NCI-H2081 treated with DMSO at 0.1 percent for 48 hours (cell line): ENCODE results near the gene COX10.

Source experiments
- DNase-seq: peaks from one replicate; lab custom pipeline; 2025; lab: John Stamatoyannopoulos, UW

COX10 gene

DNA sequence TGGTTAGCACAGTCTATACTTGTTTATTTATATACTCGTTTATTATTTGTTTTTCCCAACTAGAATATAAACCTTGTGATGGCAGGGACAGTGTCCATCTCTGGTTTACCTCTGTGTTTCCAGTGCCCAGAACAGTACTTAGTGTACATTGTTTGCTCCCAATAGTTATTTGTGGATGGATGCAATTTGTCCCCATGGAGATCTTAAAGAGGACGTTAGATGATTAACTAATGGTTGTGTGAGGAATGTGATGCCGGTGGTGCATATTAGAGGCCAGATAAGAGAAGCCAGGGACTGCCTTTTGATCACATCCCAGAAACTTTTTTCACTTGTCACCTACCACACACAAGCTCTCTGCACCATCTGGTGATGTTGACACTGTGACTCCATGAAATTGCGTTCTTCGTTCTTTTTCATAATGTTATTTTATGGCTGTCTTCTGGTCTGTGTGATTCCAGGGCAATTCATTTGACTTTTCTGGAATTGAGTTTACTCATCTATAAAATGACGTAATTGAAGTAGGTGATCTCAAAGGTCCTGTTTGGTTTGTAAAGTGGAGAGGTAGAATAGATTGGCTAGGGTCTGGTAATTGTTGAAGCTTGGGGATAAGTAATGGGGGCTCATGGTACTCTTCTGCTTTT is 1.2 kb downstream of the COX10 start:
- DNase-seq, result no peak

DNA sequence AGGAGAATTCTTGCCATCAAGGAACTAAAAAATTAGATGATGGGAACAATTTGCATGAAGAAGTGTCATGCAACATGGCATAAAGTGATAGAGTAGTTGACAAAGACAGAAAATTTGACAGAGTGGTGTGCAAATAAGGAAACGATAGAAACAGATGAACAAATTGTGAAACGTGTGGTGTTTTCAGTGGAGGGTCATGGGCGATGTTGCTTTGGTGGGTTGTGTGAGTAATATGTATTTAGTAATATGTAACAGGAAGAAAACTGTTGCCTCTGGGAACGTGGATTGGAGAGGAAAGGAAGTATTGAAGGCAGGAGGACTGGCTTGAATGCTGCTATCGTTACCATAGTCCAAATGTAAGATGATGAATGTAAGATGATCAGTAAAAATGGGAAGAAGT is 3.6 kb downstream of the COX10 start:
- DNase-seq, result no peak

DNA sequence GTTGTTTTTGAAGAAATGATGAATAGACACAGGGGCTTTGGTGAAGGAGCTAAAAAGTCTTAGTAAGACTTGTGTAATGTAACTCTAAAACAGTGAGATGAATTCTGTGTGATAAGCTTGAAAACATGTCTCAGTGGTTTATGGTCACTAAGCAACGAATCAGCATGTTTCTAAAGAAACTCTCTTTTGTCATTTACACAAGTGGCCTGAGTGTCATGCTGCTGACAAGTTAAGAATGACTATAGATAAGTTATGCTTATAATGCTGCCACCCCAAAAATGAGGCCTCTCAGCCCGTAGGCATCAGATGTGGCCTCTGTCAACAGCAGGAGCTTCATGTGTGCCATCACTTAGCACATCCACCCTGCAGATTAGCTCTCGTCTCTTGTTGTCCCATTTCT is 8.7 kb downstream of the COX10 start:
- DNase-seq, result no peak

DNA sequence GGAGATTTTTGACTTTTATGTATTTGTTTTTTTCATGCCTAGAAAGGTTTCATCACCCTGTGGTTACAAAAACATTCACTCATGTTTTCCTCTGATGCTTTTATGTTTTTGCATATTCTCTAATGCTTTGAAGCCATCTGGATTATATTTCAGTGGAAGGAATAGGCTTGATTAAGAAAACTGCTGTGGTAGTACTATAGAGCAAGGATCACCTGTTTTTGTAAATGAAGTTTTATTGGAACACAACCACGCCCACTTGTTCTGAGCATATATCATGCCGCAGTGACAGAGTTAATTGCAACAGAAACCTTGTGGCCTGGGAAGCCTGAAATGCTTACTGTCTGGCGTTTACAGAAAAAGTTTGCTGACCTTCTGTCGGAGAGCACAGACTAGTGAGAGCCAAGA is 11.5 kb downstream of the COX10 start:
- no peak for DNase-seq

DNA sequence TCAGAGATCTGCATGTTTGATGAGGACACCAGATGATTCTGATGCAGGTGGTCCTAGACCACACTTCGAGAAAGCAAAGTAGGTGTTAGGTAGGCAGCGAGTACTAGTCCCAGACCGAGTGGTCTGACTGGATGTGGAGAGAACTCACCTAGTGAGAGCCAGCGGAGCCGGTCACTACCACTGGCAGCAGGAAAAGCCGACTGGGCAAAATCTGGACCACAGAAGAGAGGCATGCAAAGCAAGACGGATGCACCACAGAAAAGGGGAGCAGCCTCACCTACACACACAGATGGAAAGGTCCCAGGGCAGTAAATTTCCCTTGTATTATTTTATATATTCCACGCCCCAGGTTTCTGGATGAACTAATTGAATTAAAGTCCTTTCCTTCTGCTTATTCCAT is 13.5 kb downstream of the COX10 start:
- DNase-seq, result no peak

DNA sequence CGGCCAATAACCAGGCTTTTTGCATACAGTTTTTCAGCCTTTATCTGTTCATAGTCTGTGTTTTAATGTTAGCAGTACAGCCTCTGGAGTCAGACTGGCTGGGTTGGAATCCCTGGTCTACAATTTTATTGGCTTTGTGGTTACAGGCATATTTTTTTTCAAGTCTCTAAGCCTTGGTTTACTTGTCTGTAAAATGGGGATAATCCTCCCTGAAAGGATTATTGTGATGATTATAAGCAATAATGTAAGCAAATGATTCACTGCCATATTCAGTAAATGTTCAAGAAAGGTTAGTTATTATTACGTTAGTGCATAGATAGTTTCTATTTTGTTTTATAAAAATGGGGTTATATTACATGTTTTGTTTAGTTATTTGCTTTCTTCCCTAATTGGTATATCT is 15.7 kb downstream of the COX10 start:
- DNase-seq, result no peak

DNA sequence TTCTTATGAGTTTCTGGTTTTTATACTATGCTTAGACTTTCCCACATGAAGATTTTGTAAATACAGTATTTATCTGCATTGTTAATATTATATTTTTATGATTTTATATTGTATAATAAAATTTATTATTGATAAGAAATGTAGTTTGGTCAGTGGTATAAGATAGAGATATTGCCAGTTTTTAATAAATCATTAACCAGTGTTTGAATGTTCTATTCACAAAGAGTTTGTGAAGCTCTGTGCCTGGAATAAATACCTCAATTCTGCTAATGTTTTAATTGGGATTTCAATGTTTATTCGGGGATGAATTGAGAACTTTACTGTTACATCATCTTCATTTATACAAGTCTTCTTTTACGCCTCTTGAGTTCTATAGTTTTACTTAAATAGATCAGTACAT is 16.9 kb downstream of the COX10 start:
- no peak for DNase-seq

DNA sequence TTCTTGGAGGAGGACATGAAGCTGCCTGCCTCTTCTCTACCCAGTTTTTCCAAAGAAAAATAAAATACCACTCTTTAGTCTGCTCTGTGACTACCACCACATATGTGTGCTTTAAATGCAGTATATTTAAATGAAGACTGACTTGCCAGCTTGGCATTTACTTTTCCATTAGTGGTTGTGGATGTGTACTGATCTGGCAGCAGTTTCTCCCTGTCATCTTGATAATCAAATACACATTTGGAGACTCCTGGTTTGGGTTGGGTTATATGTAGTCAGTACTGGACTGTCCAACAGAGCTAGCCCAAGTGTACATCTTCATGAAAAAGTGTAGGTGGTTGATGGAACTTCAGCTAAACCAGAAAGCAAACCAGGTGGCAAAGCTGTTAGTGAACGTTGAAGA is 19.9 kb downstream of the COX10 start:
- no peak for DNase-seq

DNA sequence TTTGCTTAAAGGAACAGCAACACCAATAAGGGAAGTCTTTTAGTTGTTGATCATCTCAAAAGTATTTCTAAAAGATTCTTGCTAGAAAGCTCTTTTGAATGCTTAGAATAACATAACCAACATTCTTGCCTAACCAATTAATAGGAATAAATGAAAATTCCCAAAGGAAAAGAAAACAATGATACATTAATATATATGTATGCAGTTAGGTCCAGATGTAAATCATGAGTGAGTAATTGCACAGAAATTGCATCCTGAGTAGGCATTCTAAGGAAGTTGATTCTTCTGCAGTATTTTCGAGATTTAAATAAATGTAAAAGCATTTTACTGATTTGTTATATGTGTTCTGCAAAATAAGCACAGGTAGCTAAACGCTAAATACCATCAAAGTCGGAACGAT is 22.1 kb downstream of the COX10 start:
- DNase-seq, result no peak

DNA sequence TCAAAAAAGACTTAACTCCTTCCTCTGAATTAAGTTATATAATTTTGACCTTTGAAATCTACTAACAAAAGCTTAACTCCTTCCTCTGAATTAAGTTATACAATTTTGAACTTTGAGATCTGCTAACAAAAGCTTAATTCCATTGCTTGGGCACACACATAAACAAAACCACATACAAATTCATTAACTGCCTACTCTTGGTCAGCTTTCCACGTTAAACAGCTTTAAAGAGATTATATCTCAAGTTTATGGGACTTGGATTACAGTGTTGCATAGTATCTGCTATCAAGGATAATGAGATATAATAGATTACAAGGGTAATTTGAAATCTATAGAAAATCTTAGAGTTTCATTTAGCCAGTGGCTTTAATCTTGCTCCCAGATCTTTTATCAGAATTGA is 23.5 kb downstream of the COX10 start:
- DNase-seq, result no peak

DNA sequence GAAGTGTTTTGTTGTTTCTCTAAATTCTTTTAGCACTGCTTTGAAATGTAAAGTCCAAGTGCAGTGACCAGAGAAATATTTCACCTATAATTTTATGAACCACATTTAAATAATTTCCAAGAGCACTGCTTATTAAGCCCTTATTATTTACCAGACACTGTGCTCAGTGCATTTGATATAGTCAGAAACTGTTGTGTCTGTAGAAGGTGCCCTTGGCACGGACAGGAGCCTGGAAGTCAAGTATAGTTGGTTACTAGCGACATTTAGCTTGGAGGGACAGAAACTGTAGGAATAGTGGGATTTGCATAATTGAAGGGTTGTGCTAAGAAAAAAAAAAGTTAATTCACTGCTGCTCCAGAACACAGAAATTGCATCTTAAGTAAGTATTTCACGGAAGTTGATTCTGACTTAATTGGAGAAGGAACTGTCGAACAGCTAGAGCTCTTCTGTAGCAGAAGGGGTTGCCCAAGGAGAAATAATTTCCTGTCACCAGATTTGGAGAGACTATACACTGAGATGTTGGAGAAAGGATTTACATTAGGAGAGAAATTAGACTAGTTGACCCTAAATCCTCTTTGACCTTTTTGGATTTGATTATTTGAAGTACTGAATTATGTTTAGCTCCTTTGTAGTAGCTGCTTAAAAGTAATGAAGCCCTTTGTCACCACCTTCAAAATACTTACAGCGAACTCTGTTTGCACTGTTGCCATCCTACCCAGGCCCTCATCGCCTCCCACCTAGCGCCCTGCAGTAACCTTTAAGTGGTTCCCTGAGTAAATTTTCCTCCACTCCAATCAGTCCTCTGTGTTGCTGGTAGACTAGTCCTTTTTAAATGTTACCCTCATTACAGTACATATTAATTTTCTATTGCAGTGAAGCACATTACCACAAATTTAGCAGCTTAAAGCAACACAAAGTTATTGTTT is 25.6 kb downstream of the COX10 start:
- DNase-seq, result no peak

DNA sequence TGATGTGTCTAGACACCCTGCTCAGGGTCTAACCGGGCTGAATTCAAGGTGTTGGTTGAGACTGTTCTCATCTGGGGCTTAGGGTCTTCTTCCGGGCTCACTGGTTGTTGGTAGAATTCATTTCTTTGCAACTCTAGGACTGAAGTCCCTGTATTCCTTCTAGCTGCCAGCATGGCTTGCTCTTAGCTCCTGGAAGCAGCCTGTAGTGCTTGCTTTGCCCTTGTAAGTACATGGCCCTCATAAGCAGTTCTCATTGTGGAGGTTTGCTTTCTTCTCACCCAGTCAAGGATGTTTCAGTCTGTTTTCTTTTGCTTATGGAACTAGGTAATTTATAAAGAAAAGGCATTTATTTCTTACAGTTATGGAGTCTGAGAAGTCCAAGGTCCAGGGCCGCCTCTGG is 26.3 kb downstream of the COX10 start:
- DNase-seq, result no peak

DNA sequence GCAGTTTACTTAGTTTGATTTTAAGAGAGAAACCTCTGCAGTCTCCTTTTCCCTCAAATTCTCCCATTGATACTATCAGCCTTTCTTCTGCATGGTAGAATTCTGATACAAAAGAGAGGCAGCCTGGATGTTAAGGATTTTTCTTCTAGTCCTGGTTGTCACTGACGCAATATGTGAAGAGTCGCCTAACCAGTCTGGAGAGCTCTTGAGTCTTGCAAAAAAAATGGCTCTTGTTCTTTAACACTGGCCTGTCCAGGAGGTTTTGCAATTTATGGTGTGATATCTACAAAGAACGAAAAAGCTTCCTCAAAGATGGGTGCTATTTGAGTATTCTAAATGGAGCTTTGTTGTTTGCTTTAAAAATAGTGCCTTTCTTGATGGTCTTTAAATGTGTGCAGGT is 28.9 kb downstream of the COX10 start:
- no peak for DNase-seq

DNA sequence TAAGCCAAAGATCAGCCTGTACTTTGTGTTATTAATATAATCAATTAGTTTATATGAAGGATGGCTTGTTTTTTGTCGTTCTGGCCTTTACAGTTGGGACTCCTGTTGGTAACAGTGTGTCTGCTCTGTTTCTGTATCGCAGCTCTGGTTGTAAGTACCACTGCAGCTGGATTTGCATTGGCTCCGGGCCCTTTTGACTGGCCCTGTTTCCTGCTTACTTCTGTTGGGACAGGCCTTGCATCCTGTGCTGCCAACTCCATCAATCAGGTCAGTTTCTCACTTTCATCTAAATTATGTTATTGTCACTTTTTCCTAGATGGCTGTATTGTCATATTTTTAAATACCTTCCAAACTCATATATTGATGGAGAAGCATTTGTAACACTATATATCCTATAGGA is 32.7 kb downstream of the COX10 start:
- no peak for DNase-seq

DNA sequence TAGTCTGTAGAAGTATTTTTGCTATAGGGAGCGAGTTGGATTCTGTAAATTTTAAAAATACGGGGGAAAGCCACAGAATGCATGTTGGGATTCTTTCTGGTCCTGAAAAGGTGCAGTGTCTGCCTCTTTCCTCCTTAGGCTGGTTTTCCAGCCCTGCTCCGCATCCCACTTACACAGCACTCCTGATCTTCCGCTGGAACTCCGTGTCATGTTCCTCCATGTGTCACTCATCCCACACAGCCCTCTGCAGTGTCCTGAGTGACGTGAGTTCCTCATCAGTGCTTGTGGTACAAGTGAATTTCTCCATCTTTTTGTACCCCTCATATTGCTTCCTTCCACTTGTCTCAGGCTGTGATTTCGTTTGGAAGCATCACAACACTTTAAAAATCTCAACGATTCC is 34.5 kb downstream of the COX10 start:
- DNase-seq, result no peak

DNA sequence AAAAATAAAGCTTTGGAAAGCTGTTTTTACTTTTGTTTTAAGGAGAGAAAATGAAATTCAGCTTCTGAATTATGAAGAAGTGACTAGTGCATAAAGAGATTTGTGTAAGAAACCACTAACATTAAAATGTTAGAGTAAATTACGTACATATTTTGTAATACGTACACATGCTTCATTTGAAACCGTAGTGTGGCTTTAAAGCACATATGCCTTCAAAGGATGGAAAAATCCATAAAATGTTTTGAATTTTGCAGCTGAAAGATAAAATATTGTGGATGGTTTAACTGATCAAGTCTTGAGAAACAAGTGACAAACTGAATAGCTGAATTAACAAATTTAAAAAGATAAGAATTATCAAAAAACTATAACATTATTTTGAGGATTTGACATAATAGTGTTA is 35.4 kb downstream of the COX10 start:
- no peak for DNase-seq

DNA sequence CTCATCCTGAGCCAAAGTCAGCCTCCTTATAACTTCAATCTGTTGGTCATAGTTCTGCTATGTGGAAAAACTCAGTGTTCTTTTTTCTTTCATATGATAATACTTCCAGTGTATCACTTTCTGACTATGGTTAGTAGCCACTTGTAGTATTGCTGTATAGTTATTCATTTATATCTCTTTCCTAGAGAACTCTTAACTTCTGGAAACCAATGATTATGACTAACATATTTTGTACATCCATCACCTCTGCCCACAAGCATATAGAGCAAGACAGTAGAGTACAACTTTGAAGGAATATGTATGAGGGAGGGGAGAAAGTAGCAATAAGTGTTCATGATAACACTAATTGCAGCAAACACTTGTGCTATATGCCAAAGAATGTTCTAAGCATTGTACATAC is 38.6 kb downstream of the COX10 start:
- DNase-seq, result no peak

DNA sequence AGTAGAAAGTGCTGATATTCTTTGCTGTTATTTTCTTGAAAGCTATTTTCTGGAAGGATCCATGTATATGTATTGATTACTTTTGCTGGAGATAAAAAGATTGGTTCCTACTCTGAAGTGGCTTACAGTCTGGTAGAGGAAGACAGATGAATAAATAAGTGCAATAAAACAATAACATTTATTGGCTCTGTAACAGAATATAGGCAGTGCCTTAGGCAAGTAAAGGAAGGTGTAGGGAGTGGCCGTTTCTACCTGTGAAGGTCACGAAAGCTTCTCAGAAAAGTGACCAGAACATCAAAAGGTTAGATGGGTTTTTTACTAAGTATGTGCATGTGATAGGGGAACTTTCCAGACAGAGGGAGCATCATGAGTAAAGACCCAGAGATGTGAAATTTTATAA is 43.1 kb downstream of the COX10 start:
- DNase-seq, result no peak

DNA sequence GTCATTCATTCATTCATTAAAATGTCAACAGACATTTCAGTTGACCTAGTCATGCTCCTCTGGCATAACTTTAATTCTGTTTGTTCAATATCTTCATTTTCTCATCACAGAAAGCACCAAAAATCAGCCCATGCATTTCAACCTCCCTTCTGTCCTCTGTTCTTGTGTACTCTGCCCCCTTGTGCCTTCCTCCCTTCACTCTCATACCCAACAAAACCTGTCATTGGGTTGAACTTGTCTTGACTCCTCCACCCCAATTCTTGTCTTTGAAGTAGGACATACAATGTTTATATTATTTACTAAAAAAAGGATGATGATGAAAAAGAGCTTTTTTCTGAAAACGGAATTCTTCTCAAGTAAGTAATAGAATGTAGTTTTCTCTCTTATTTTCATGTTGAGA is 43.8 kb downstream of the COX10 start:
- no peak for DNase-seq

DNA sequence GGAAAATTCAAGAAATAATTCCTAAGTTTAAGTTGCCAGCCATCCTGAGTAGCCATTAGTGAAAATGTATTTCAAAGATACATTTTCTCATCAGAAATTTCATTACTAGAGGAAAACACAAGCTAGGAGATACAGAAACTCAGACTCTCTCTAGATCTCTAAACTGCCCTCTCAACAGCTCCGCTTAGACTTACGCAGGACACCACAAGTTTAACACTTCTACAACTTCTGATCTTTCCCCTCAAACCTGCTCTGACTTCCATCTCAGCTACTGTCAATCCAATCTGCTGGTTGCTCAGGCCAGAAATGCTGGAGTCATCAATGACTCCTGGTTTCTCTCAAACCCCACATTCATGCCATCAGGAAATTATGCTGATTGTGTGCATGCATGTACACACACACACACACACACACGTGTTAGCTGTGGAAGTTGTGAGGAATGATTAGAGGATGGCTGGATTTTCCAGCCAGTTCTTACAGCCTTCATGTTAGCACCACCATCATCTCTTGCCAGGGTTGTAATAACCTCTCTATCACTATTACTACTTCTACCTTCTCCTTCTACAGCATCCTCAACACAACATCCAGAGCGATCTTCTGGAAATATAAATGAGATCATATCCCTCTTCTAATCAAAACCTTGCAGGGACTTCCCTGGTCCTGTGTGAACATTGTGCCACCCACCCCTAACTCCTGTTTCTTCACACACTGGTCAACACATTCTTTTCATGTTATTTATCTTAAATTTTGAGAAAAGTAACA is 47.1 kb downstream of the COX10 start:
- DNase-seq, result no peak

DNA sequence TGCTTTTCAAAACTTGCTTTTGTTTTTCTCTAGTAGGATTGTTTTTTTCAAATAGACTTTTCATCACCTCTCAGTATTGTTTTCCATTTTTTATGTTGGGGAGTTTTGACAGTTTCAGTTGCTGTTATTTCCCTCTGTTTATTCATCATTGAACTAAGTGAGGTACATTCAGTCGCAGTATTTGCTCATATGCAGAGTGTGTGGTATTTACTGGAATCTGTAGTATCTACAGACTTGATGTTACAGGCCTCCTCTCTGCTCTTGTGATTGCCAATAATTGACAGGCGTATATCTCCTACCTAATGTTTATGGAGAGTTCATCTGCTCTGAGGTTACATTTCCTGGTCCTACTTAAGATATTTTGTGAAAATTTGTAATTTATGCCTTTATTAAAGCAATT is 49.6 kb downstream of the COX10 start:
- no peak for DNase-seq

DNA sequence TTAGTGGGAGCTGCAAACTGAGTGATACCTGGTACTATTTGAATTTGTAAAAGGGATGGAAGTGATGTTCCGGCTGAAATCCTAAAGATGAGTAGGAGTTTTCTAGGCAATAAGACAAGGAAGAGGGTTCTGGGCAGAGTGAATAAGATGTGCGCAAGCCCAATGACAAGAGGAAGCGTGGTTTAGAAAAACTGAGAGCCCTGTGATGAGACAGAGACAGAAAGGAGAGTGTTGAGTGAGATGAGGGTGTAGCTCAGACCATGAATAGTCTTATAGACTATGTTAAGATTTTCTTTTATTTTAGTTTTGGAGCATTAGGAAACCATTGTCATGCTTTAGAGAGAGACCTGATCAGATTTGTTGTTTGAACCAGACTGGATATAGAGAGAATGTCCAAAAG is 50.2 kb downstream of the COX10 start:
- no peak for DNase-seq

DNA sequence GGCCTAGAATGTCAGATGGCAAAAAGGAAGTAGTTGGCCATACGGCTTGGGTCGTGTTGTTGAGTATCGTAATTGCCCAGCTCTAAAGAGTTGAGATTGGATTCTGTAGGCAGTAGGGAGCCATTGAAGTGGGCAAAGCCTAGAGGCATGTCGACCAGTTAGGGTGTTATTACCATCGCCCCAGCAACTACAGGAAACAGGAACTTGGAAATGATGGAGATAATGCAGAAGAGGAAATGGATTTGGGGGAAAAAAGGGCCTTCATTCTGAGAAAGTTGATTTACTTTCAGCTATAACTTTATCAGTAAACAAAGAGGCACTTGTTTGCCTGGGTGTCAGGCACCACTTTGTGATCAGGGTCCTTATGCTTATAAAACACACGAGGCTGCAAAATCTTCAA is 52.6 kb downstream of the COX10 start:
- DNase-seq, result no peak
